GM18870 (cell line): Measurements from ENCODE around the gene ADAMTSL2.

ENCODE experiments used
- ATAC-seq: cut with Tn5 transposase; IDR thresholded peaks from one replicate; pipeline ENCODE4 v1.9.1; 2021; ENCODE audit warnings: moderate library complexity; ENCODE audit not compliant: unreplicated experiment

ADAMTSL2 gene

GRCh38 chr9:133517711-133518110 lies 16.8 kb upstream of the ADAMTSL2 start:
- no peak for ATAC-seq

- ATAC-seq: no peak
Observed at GRCh38 chr9:133518200-133518599, 16.3 kb upstream of the ADAMTSL2 start.

GRCh38 chr9:133518706-133519449 lies 15.6 kb upstream of the ADAMTSL2 start:
- no peak for ATAC-seq

- ATAC-seq: no peak
Observed at GRCh38 chr9:133519693-133520092, 14.8 kb upstream of the ADAMTSL2 start.

GRCh38 chr9:133520121-133520835 lies 14.2 kb upstream of the ADAMTSL2 start:
- ATAC-seq: no peak

GRCh38 chr9:133521122-133522072 lies 13.1 kb upstream of the ADAMTSL2 start:
- no peak for ATAC-seq

GRCh38 chr9:133522073-133522910 lies 12.2 kb upstream of the ADAMTSL2 start:
- ATAC-seq: no peak

- ATAC-seq: no peak
Observed at GRCh38 chr9:133523106-133523505, 11.4 kb upstream of the ADAMTSL2 start.

- ATAC-seq: no peak
Observed at GRCh38 chr9:133524146-133524545, 10.4 kb upstream of the ADAMTSL2 start.

GRCh38 chr9:133524679-133525228 lies 9.8 kb upstream of the ADAMTSL2 start, which contains the start of gene MYMK:
Gene MYMK, minus strand, starts transcription at chr9:133524959. Its CDS starts 115 bp downstream, at chr9:133524844.
- no peak for ATAC-seq

- ATAC-seq: no peak
Observed at GRCh38 chr9:133525677-133526076, 8.8 kb upstream of the ADAMTSL2 start.

GRCh38 chr9:133526721-133527321 lies 7.7 kb upstream of the ADAMTSL2 start:
- ATAC-seq: no peak

- no peak for ATAC-seq
Observed at GRCh38 chr9:133527444-133527920, 7.0 kb upstream of the ADAMTSL2 start.

- no peak for ATAC-seq
Observed at GRCh38 chr9:133528001-133528875, 6.3 kb upstream of the ADAMTSL2 start.

- no peak for ATAC-seq
Observed at GRCh38 chr9:133528876-133529241, 5.6 kb upstream of the ADAMTSL2 start.

GRCh38 chr9:133529457-133529856 lies 5.0 kb upstream of the ADAMTSL2 start:
- ATAC-seq: no peak

GRCh38 chr9:133529874-133530273 lies 4.6 kb upstream of the ADAMTSL2 start:
- ATAC-seq: no peak

GRCh38 chr9:133531293-133531692 lies 3.2 kb upstream of the ADAMTSL2 start:
- ATAC-seq: no peak
